Left hindlimb (tissue), 1 donor: ENCODE measurements around the gene LILRA6.
"Not testable (repeated sequence)": the region's sequence is repeated elsewhere in the genome, so short reads cannot be mapped to it uniquely, and the experiment has no call there.

Experiments
- DNase-seq: peaks from one replicate; pipeline ENCODE4 v3.0.0-alpha.2; 2018

Gene LILRA6

DNA sequence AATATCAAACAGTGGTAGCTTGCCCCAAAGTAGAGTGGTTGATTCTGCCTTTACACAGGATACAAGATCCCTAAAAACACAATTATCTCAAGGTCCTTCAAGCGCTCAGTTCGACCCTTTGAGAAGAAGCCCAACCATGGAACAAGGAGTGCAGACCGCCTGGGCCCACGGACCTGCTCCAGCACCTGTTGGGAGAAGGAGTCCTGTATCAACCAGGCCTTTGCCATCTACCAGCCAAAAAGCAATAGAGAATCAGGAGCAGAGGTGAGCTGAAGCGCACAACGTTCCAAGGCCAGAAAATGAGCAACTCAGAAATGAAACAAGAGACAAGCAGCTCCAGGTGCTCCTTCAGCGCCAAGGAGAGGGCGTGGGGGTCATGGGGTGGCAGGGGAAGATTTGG, 13.4 kb downstream of the LILRA6 start:
- DNase-seq = no peak

- DNase-seq = not testable (repeated sequence)
Observed at GRCh38 chr19:54224619-54225018, 18.0 kb downstream of the LILRA6 start.

- DNase-seq = not testable (repeated sequence)
Observed at GRCh38 chr19:54223937-54224281, 18.7 kb downstream of the LILRA6 start.

DNA sequence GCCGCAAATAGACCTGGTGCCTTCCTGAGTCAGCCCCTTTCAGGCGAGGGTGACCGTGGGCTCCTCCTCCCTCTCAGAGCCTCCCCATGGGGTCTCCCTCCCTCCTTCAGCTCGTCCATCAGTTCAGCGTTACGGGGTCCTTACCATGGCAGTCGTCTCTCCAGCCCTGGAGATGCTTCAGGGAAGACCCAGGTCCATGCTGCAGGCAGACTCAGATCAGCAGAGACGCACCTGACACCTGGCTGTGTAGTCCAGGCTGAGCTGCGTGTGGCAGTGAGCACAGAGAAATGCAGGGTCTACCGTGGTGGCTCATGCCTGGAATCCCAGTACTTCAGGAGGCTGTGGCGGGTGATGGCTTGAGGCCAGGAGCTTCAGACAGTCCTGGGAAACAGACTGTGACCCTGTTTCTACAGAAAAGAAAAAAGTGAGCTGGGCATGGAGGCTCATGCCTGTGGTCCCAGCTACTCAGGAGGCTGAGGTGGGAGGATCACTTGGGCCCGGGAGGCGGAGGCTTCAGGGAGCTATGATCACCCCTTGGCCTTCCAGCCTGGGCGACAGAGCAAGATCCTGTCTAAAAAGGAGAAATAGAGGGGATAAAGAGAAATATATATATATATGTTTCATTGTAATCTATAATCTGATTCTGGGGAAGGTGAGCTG, 19.2 kb downstream of the LILRA6 start:
- not testable (repeated sequence) for DNase-seq

GRCh38 chr19:54222474-54223276, 19.9 kb downstream of the LILRA6 start, which contains the start of gene LILRB3:
LILRB3 (minus strand) TSS chr19:54223007; CDS start chr19:54222976, 31 bp downstream.
- DNase-seq = not testable (repeated sequence)

GRCh38 chr19:54221947-54222346, 20.6 kb downstream of the LILRA6 start:
- not testable (repeated sequence) for DNase-seq

GRCh38 chr19:54219702-54220101, 22.9 kb downstream of the LILRA6 start:
- not testable (repeated sequence) for DNase-seq

DNA sequence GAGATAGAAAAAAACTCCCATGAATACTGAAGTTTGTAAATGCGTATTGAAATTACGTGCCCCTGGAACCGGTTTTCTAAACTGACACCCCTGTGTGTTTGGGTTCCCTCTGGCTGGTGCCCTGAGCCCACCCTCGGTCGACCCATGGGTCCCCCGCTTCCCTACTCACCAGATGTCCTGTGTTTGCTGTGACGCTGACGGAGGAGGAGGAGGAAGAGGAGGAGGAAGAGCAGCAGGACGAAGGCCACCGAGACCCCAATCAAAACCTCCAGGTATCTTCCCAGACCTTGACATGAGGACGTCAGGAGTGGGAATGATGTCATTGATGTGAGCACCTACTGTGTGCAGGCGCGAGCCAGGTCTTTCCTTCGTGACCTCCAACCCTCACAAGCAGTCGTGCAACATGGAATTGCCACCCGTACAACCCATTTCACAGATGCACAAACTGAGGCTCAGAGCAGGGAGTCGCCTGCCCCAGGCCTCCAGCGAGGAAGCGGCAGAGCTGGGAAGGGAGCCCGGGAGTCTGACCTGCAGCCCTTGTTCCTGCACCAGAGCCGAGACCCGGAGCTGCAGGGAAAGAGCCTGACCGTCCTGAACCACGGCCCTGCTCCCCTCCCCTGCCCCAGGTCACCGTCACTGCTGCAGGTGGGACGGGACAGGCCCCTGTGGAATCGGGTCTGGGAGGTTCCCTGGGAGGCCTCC, 23.5 kb downstream of the LILRA6 start:
- DNase-seq = no peak

- DNase-seq = no peak
Observed at GRCh38 chr19:54218259-54218658, 24.3 kb downstream of the LILRA6 start.

GRCh38 chr19:54217517-54218247, 24.9 kb downstream of the LILRA6 start:
- DNase-seq = not testable (repeated sequence)

- DNase-seq = no peak
Observed at GRCh38 chr19:54216869-54217268, 25.7 kb downstream of the LILRA6 start.

DNA sequence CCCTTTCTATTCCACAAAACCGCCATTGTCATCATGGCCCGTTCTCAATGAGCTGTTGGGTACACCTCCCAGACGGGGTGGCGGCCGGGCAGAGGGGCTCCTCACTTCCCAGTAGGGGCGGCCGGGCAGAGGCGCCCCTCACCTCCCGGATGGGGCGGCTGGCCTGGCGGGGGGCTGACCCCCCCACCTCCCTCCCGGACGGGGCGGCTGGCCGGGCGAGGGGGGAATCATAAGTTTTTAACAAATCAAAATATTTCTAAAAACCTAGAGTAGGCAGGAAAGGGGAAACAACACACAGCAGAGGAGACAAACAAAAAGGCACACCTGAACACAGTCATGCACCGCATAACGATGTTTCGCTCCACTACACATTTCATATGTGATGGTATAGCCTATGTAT, 27.9 kb downstream of the LILRA6 start:
- not testable (repeated sequence) for DNase-seq

DNA sequence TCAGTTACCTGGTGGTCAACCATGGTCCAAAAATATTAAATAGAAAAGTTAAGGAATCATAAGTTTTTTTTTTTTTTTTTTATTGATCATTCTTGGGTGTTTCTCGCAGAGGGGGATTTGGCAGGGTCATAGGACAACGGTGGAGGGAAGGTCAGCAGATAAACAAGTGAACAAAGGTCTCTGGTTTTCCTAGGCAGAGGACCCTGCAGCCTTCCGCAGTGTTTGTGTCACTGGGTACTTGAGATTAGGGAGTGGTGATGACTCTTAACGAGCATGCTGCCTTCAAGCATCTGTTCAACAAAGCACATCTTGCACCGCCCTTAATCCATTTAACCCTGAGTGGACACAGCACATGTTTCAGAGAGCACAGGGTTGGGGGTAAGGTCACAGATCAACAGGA, 28.4 kb downstream of the LILRA6 start:
- DNase-seq = not testable (repeated sequence)

DNA sequence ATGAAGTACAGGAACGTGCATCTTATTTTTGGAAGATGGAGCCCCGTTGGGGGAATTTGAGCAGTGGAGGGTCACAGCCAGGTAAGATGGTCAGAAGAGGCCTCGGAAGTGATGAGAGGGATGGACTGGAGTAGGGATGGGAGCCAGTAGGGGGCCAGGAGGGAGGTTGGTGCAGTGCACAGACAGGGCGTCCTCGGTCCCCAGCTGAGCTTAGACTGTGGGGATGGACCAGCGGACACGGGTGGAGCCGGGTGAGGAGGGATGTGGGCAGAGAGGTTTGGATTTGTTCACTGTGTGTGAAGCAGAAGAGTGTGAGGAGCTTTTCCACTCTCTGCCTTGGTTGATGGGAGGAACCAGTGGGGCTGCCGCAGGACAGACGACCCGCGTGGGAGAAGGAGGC, 31.4 kb downstream of the LILRA6 start:
- DNase-seq = no peak

DNA sequence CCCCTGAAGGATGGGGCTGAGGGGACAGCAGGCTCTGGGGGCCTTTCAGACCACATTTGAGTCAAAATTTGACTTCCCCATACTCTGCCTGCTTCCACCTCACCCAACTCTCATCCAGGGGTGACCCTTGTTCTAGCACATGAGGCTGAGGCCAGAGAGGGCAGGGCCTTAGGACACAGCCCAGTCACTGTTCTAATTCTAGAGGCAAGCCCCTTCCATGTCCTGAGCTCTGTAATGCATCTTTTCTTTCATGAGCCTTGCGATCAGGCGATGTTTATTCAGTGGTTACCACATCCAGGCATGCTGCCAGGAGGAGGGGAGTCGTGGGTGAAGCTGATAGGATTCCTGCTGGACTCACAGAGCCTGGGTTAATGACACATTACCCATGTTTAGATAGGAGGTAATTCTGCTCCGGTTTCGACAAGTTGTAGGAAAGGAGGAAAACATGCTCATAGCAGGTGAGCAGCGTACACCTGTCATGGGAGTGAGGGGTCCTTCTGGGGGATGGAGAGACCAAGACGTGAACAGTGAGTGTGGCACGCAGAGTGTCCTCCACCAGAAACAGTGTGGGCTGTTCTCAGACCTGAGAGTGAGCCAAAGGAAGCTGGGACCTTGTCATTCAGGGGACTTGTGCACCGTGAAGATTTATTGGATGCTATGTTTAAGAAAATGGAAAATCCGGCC, 32.6 kb downstream of the LILRA6 start:
- peak; percentile 82 for DNase-seq

GRCh38 chr19:54209058-54209810, 33.4 kb downstream of the LILRA6 start:
- no peak for DNase-seq

- no peak for DNase-seq
Observed at GRCh38 chr19:54208784-54209057, 33.9 kb downstream of the LILRA6 start.

GRCh38 chr19:54207983-54208783, 34.4 kb downstream of the LILRA6 start:
- DNase-seq = peak; percentile 70

DNA sequence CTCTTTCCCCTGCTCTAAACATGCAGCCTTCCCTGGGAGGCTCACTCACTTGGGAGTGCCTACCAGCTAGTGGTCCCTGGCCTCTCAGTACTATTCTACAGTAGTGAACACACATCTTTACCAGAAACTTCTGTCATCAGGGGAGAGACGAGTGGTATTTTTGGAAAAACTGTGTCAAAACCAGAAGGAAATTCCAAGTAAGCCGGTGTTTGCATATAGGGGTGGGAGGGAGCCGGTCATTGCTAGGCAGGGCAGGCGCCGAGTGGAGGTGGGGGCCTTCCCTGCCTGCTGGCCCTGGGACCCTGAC, 35.0 kb downstream of the LILRA6 start:
- DNase-seq = no peak

GRCh38 chr19:54207193-54207592, 35.4 kb downstream of the LILRA6 start:
- not testable (repeated sequence) for DNase-seq

GRCh38 chr19:54206831-54207177, 35.8 kb downstream of the LILRA6 start:
- DNase-seq = no peak
